ENCODE measurements around the gene EXOC3L2. TPM values are rescaled to one million over a fixed set of nuclear protein-coding genes. Genes with fewer than 3 reads are reported as not detected.
A peak's percentile ranks its signal among the peaks of the same experiment; 100 is the strongest.

EXOC3L2 gene
- total and polyA plus RNA-seq, 2 of the 8 experiments (the other 6 are each of a cell fraction or from before 2014, with no cell fraction given) = 1.4 to 1.6 TPM

- TF ChIP-seq SIN3A (conservative IDR thresholded peaks at IDR 0.05 in 1 of 2, IDR thresholded peaks at IDR 0.05 in 1 of 2; ENCODE audit: low read depth in 1 of 2, low read length in 2 of 2) (peak; percentile 99 to 100), TBP (IDR thresholded peaks at IDR 0.05; ENCODE audit: low read depth, low read length) (no peak), MAX (IDR thresholded peaks at IDR 0.05) (peak; percentile 94), KDM5A (IDR thresholded peaks at IDR 0.05; ENCODE audit: low read length) (0 out of 2 replicates have a peak, but pooled peaks have one; percentile 23), USF2 (IDR thresholded peaks at IDR 0.05; ENCODE audit: low read length) (peak; percentile 86), TAF7 (optimal IDR thresholded peaks at IDR 0.05; ENCODE audit: borderline replicate concordance, low read depth, low read length) (no peak), CTCF (IDR thresholded peaks at IDR 0.05; ENCODE audit: control extremely low read depth in 1 of 3, insufficient read depth in 1 of 3, low read depth in 1 of 3, low read length in 3 of 3) (peak; percentile 19 to 70 (median 63); a peak in 3 of 4 replicates), HDAC6 (IDR thresholded peaks at IDR 0.05; ENCODE audit: low read depth, low read length) (no peak), FOSL1 (IDR thresholded peaks at IDR 0.05; ENCODE audit: insufficient read depth, low read depth, low read length) (no peak), RBBP5 (IDR thresholded peaks at IDR 0.05; ENCODE audit: borderline replicate concordance, low read depth, low read length) (peak; percentile 50; the same call in 1 of the 2 replicates), CBX5 (IDR thresholded peaks at IDR 0.05; ENCODE audit: low read depth, low read length) (no peak), KDM4A (IDR thresholded peaks at IDR 0.05; ENCODE audit: low read depth, low read length, severe bottlenecking) (no peak), POLR2AphosphoS5 (IDR thresholded peaks at IDR 0.05; ENCODE audit: low read depth, low read length) (no peak), SIX5 (IDR thresholded peaks at IDR 0.05; ENCODE audit: low read depth, low read length) (no peak), CBX8 (IDR thresholded peaks at IDR 0.05; ENCODE audit: borderline replicate concordance, low read depth, low read length) (no peak)
Observed at GRCh38 chr19:45178262-45179071, 66.7 kb downstream of the EXOC3L2 start, which contains the start of gene BLOC1S3 (continued).

All from H1 (cell line).